ENCODE results near the gene HEATR3.

DNA sequence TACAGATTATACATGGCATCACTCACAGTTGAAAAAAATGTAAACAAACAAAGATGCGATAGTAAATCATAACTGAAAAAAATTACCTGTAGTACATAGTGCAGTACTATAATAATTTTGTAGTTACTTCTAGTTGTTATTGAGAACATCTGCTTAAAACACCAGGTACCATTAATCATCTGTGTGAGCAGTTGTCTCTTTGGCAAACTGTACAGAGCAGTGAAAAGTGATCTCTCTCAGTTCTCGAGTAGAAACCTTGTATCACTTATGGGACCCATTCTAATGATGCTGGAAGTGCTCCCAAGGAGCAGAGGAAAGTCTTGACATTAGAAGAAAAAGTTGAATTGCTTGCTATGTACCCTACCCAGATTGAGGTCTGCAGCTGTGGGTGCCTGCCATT is 78.4 kb downstream of the HEATR3 start:
- TF ChIP-seq, protein P1, sequence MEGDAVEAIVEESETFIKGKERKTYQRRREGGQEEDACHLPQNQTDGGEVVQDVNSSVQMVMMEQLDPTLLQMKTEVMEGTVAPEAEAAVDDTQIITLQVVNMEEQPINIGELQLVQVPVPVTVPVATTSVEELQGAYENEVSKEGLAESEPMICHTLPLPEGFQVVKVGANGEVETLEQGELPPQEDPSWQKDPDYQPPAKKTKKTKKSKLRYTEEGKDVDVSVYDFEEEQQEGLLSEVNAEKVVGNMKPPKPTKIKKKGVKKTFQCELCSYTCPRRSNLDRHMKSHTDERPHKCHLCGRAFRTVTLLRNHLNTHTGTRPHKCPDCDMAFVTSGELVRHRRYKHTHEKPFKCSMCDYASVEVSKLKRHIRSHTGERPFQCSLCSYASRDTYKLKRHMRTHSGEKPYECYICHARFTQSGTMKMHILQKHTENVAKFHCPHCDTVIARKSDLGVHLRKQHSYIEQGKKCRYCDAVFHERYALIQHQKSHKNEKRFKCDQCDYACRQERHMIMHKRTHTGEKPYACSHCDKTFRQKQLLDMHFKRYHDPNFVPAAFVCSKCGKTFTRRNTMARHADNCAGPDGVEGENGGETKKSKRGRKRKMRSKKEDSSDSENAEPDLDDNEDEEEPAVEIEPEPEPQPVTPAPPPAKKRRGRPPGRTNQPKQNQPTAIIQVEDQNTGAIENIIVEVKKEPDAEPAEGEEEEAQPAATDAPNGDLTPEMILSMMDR (IDR thresholded peaks at IDR 0.05) = no peak
- no peak for TF ChIP-seq POLR2A (IDR thresholded peaks at IDR 0.05)

All from heart left ventricle (tissue), 13 donors.